ENCODE measurements around the gene RUNDC3A. TPM values are rescaled to one million over a fixed set of nuclear protein-coding genes. Genes with fewer than 3 reads are reported as not detected.
"Not testable (repeated sequence)": the region's sequence is repeated elsewhere in the genome, so short reads cannot be mapped to it uniquely, and the experiment has no call there.

Gene RUNDC3A
- total RNA-seq, 1 donor from 2014 or later = 0.60 TPM

GRCh38 chr17:44344939-44345453 is 36.6 kb downstream of the RUNDC3A start, which contains the start of gene GRN:
TSS of gene GRN (plus strand) at chr17:44345302. CDS start at chr17:44349165, 3,863 bp downstream.
- no peak for TF ChIP-seq CTCF (IDR thresholded peaks at IDR 0.05; ENCODE audit: unreplicated experiment)
- H3K27ac Mint-ChIP-seq = peak within 1 kb of the TSS; percentile 96
- no peaks in the 10 kb centered on the region for H3K27me3 Mint-ChIP-seq (ENCODE audit: low read depth)
- H3K9me3 Mint-ChIP-seq = no peaks in the 10 kb centered on the region
- H3K4me3 Mint-ChIP-seq = peak within 1 kb of the TSS; percentile 93
- H3K36me3 Mint-ChIP-seq = peaks cover 3% of the 10 kb centered on the region
- H3K4me1 Mint-ChIP-seq = peaks cover 12% of the 10 kb centered on the region
- peak; percentile 83 to 91 for DNase-seq (ENCODE audit: low spot score in 2 of 2, unreplicated experiment in 2 of 2)

- peak overlapping the region; percentile 96 for H3K27ac Mint-ChIP-seq
- TF ChIP-seq CTCF (IDR thresholded peaks at IDR 0.05; ENCODE audit: unreplicated experiment) = peak; percentile 54
- no peak for DNase-seq (ENCODE audit: low spot score in 2 of 2, unreplicated experiment in 2 of 2)
- peaks cover 12% of the 10 kb centered on the region for H3K4me1 Mint-ChIP-seq
- peak overlapping the region; percentile 93 for H3K4me3 Mint-ChIP-seq
- H3K27me3 Mint-ChIP-seq (ENCODE audit: low read depth) = no peaks in the 10 kb centered on the region
- no peaks in the 10 kb centered on the region for H3K9me3 Mint-ChIP-seq
- H3K36me3 Mint-ChIP-seq = peaks cover 3% of the 10 kb centered on the region
These were observed 37.1 kb downstream of the RUNDC3A start for GRCh38 chr17:44345454-44346026.

GRCh38 chr17:44346064-44346844 is 37.9 kb downstream of the RUNDC3A start:
- Mint-ChIP-seq H3K27me3 (ENCODE audit: low read depth) (no peaks in the 10 kb centered on the region), H3K36me3 (peaks cover 3% of the 10 kb centered on the region), H3K4me1 (peaks cover 12% of the 10 kb centered on the region), H3K4me3 (peak overlapping the region; percentile 93), H3K27ac (no peak overlapping the region), H3K9me3 (no peaks in the 10 kb centered on the region)
- no peak for TF ChIP-seq CTCF (IDR thresholded peaks at IDR 0.05; ENCODE audit: unreplicated experiment)
- DNase-seq (ENCODE audit: low spot score in 2 of 2, unreplicated experiment in 2 of 2) = no peak

GRCh38 chr17:44347206-44348055 is 39.0 kb downstream of the RUNDC3A start:
- not testable (repeated sequence) for H3K27me3 Mint-ChIP-seq (ENCODE audit: low read depth); H3K27ac Mint-ChIP-seq; DNase-seq (ENCODE audit: low spot score in 2 of 2, unreplicated experiment in 2 of 2); H3K36me3 Mint-ChIP-seq; H3K4me3 Mint-ChIP-seq; H3K9me3 Mint-ChIP-seq
- peaks cover 12% of the 10 kb centered on the region for H3K4me1 Mint-ChIP-seq

GRCh38 chr17:44348234-44348987 is 40.0 kb downstream of the RUNDC3A start:
- Mint-ChIP-seq H3K36me3 (peaks cover 5% of the 10 kb centered on the region), H3K27me3 (ENCODE audit: low read depth) (no peaks in the 10 kb centered on the region), H3K4me3 (no peak overlapping the region), H3K27ac (no peak overlapping the region), H3K4me1 (peaks cover 16% of the 10 kb centered on the region), H3K9me3 (no peaks in the 10 kb centered on the region)
- no peak for DNase-seq (ENCODE audit: low spot score in 2 of 2, unreplicated experiment in 2 of 2)
- TF ChIP-seq CTCF (IDR thresholded peaks at IDR 0.05; ENCODE audit: unreplicated experiment) = no peak

Measured in mesothelial cell of epicardium (in vitro differentiated cells).